Fibroblast of the conjunctiva (primary cell): ENCODE results near the gene KCNMA1.

Experiments
- DNase-seq: peaks from one replicate; pipeline ENCODE4 v3.0.0-alpha.2; 2010; ENCODE audit warnings: low read depth

The KCNMA1 gene

DNA sequence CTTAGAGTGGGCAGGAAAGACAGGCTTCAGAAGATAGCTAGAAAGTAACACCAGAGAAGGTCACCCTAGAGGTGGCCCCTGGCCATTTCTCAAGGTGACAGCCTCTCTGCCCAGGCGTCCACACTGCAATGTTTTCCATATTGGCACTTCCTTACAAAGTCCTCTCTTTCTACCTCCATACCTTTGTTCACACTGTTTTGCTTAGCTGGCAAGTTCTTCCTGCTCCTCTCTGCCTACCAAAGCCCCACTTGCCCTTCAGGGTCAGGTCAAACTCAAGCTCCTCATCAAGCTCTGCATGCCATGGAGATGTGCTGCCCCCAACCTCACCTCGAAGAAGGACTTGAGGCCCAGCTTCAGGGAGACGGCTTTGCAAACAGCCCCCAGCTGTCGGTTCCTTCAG lies 190.9 kb downstream of the KCNMA1 start:
- DNase-seq = no peak

DNA sequence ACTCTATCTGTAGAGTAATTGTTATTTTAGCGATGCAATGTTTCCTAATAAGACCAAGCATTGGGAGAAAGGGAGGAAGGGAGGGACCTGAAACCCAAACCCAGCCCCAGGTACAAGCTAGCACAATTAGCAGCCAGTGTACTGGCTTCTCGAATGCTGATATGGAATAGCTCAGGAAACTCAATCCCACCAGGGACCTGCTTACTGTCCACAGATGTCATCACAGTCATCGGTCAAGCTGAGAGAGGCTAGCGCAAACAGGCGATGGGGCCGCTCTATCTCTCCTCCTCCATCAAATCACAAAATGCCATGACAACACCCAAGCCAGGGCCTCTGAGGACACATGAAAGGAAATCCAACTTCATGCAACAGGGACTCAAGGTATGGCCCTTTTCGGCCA lies 192.1 kb downstream of the KCNMA1 start:
- no peak for DNase-seq

DNA sequence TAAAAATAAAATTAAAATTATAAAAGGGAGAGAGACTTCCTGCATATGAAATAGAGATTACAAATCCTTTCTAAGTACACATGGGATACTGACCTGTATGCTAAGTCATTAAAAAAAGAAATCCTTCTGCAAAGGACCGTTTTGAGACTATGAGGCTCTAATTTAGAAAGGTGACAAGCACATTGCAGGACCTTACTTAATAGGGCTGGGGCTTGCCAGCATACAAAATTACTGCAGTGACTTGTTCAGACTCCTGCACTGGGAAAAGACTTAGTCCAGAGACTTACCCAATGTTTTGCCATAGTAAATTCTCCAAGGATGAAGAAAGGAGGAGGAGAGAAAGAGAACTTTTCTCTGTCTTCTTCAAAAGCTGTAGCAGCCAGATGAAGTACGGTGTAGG lies 193.6 kb downstream of the KCNMA1 start:
- no peak for DNase-seq

DNA sequence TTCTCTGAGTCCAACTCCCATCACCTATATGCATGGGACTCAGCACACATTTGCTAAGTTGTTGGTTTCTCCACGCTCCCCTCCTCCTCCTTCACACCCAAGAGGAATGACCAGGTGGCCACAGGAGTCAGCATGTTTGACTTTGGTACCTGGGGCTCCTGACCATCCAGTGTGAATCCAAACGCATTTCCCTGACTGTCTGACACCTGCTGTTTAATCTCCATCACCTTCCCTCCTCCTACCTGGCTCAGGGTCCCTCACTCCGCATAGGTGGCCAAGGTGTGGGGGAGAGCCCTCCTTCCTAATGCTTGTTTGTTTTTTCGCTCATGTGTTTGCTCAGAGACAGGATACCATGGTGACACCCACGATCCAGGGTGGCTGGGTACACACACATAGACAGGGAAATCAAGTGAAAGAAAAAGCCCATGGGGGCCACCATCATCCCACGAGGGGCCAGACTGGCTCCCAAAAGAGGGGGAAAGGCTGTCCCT lies 194.9 kb downstream of the KCNMA1 start:
- DNase-seq = no peak

DNA sequence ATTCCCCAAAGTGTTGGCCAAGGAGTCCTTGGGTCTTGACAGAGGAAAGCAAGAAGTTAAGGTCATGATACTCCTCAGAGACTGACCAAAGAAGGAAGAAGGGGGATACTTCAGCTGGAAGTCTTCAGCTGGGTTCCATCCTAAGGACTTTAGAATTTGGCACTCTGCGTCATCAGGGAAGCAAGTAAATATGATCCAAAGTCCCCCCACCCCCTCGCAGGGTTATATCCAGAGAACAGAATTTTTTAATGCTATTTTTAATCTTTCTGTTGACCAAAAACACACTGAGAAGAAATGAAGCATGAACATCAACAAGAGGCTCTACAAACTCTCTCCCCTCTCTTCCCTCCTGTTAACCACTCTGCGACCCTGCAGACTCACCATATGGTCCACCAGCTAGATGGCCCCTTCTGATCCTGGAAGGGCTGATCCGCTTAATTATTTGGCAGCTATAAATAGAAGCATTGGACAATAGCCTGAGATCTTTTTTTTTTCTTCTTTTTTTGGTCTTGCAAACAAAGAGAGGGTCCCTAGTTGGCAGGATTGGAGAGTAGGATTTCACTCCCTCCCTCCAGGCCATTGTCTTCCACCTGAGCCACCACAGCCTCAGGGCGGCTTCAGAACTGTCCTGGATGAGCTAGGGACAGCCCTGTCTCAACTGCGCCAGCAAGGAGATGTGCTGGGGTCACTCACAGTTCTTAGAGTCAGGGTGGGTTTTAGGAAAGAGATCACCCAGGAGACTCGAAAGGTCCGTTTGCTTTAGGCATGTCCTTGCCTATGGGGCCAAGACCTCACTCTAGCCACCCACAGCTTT lies 196.0 kb downstream of the KCNMA1 start:
- no peak for DNase-seq

DNA sequence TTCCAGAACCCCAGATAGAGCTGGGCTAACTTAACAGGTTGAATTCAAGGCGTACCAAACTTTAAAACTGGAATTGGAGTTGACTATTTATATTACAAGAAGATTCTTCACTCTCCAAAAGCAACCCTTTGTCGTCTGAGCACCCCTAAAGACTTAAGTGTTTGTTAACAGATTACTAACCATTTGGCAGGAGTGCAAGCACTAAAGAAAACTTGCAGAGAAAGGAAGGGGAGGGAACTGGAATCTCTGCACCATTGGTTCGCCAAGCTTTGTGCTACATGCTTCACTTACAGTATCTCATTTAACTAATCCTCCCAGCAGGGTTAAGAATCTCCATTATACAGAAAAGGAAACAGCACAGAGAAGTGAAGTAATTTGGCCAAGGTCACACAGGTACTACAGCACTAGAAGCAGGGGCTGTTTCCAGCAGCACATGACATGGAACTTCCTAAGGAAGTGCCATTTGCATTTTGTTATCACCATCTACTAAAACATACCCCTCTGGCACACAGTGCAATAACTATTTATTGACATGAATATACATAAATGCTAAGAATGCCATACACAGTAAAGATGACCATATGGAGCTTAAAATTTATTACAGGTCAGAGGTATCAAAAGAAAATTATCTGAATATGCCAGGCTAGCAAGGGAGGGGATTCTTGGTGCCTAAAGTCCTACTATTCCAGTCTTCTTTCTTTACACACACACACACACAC lies 201.2 kb downstream of the KCNMA1 start:
- no peak for DNase-seq

DNA sequence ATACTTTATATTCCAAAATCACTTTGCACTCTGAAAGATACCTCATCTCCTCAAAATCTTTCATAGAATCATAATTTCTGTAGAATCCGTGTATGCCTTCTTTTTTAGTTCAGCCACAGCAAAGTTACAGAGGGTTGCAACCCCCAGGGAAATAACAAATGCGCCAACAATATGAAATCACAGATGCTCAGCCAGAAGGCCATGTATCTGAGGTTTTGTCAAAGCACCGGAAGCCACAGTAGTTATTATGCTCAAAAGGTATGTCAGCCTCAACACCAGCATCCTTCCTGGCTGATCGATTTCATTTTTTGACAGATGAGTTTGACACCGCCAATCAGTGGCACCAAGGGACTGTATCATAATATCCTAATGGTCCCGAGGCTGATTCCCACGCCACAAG lies 204.1 kb downstream of the KCNMA1 start:
- no peak for DNase-seq

DNA sequence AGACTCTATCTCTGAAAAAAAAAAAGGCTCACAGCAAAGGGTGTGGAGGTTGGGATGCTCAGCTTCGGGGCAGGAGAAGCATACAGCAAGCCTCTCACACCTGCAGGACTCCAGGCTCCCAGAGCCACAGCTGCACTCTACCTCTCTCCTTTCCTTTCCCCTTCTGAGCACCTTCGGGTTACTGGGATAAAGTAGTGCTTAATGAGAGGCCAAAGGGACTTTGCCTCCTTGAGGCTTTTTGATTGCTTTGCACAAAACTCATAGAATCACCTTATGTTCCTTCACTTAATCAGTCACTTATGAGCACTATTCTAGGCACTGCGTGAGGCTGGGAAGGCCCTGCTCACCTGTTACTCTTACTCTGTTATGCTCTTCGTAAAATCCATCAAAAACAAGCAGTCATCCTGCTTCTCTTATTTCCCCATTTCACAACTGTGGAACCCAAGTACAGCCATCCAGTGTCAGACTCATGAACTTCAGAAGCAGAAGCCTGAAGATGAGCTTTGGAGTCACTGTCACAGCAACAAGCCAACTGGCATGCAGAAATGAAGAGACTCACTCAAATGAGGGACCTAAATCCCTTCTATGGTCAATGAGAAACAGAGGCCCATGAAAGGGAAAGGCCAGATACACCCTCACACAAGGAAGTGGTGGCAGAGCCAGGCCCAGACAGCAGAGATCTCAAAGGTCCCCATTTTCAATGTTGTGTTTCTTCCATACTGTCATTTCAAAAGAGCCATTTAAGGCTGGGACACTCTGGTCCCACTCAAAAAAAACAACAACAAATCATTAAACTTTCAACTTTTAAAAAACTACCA lies 205.4 kb downstream of the KCNMA1 start:
- DNase-seq = no peak

DNA sequence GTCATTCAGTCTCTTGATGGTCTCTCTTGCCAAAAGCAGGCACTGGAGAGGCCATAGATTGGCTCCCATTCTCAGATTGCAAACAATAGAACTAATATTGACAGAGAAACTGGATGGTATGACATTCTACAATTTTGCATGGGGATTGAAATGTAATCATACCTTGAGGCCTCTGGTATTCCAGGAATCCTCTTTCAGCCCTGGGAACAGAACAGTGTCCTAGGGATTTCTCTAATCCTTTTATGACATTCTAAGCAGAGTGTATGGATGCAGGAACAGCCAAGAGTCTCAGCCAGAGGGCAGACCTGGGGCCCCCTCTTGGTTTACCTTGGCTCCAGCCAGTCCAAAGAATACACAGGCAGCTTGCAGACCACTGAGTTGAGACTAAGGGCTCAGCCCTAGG lies 206.4 kb downstream of the KCNMA1 start:
- no peak for DNase-seq

DNA sequence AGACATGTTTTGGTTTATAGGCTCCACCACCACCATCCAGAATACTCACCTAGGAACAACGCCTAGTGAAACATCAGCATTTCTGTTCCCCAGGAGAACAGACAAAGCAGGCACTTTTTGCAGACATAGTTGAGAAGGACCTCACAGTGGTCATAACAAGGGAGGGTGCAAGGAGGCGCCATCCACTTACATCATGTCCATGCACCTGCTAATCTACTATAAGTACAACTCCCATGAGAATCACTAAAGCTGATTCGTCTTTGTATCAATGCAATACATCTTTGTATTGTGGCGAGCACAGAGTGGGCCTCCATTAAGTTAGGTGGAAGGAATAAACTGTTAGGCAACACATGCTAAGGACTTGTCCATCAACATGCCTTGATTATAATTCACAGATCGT lies 207.1 kb downstream of the KCNMA1 start:
- no peak for DNase-seq

DNA sequence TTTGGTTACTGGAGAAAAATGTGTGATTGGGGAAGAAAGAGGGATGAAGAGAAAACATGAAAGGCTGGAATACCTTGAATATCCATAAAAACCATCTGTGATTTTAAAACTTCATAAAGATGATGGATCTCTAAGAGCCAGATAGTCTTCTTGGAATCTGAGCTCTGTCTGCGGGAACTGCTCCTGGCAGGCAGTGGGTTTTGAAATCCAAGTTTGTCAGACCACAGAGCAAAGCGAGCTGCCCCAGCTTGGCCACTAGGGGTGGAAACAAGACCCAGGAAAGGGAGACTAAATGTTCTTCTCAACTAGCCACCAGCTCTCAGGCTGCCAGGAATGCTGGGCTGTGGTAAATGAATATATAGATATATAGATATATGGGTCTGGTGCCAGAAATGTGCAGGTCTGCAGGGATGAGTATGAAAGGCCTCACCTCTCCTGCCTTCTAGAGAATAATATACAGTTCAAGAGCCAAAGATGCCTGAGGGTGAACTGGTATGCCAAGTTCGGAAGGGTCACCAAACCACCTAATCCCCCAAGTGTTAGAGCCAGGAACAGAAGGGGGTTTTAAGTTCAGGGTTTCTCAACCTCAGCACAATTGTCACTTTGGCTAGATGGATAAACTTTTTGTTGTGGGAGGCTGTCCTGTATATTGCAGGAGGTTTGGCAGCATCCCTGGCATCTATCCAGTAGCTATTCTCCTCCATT lies 208.8 kb downstream of the KCNMA1 start:
- peak; percentile 56 for DNase-seq

DNA sequence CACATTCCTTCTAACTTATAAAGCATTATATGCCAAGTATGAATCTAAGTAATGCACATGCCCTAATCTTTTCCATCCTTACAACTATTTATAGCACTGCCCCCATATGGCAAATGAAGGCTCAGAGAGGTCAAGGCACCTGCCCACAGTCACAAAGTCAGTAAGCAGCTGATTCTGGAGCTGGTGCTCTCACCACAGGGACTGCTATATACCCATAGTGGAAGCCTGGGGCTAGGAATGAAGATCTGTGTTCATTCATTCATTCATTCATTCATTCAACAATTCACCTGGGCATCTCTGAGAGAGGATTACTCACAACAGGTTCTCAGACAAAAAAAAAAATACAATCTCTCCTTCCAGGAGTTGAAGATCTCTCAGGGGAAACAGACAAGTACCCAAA lies 213.4 kb downstream of the KCNMA1 start:
- no peak for DNase-seq

DNA sequence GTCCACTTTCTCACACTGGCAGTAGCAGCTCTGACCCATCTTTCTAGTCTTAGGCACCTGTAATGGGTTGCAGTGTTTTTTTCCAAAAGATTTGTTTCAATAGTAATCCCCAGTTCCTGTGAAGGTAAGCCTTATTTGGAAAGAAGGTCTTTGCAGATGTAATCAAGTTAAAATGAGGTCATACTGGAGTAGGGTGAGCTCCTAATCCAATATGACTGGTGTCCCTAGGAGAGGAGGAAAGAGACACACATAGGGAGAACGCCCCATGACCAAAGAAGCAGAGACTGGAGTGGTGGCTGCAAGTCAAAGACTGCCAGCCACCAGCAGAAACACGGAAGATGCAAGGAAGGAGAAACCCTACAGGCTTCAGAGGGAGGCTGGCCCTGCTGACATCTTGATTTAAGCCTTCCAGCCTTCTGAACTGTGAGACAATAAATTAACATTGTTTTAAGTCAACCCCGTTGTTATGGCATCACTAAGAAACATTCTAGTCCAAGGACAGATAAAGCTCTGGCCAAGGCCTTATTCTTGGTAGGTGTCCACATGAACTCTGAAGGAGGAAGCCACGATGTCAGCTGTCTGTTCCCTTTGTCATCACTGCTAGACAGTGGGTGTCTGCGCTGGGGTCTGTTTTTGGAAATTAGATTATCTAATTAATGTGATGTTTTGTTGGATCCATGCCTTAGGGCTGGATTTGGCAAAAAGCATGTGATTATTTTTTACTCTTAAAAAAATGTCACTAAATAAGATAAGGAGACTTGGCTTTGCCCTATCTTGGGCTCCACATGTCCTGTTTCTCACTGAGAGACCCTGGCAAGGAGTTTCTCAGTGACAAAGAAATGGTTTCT lies 214.9 kb downstream of the KCNMA1 start:
- no peak for DNase-seq

DNA sequence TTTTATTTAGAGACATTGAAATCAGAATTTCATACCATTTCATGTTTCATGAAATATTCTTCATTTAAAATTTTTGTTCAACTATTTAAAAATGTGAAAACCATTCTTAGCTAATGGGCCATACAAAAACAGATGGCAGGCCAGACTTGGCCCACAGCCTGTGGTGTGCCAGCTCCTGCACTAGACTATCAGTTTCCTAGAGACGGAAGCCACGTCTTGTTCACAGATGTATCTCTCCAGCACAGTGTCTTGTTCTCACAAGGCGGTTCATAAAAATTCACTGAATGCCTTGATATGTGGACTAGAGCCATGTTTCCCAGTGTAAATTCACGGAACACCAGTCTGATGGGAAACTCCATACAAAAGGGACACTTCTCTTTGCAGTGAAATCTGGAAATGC lies 216.0 kb downstream of the KCNMA1 start:
- no peak for DNase-seq

DNA sequence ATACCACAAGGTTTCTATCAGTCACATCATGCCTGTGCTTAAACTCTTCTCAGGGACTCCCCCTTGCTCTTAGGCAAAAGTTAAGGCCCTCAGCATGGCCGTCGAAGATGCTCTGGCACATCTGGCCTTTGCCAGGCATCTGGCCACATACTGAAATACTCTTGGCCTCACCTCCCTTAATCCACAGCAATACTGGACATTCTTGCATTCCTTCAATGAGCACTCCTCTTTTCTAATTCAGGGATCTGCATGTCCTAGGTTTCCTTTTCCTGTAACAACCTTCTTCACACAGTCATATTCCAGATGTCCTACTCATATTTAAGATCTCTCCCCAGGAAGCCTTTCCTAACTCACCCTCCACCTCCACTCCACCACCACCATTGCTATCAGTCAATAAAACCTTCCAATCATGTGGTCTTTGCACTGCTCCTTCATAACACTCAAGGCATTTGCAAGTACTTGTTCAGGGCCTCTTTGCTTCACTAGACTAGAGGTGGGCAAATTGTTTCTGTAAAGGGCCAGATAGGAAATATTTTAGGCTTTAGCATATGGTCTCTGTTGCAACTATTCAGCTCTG lies 216.6 kb downstream of the KCNMA1 start:
- no peak for DNase-seq

DNA sequence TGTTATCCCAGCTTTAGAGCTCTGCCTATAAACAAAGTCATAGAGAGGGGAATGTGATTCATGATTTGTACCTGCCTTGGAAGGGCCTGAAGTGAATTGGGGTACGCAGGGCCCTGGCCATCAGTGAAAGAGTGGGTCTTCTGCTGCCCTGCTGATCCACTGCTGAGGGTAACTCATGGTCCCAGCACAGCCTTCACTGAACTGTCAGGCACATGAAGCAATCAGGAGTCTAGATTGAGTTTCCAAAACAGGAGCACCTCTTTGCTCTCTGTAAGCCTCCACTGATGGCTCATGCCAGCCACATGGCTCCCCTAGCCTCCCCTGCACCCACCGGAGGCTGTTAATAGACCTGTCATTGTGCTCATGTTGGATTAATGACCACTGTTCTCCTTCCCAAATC lies 217.6 kb downstream of the KCNMA1 start:
- no peak for DNase-seq

DNA sequence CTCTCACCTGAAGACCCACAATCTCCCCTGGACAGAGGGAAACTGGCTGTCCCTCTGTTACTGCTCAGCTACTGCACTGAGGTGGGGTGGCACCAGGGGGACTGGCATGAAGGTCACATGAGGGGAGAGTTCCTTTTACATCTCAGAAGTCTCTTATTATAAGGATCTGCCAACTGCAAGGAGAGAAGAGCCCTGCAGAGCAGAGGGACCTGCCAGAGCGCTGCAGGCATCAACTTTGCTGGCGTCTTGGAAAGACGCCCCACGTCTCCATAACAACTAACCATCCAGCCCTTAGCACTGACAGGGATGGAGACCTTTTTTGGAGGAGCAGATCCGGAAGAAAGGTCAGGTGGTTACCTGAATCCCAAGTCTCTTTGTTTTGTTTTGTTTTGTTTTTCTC lies 218.6 kb downstream of the KCNMA1 start:
- DNase-seq = no peak

DNA sequence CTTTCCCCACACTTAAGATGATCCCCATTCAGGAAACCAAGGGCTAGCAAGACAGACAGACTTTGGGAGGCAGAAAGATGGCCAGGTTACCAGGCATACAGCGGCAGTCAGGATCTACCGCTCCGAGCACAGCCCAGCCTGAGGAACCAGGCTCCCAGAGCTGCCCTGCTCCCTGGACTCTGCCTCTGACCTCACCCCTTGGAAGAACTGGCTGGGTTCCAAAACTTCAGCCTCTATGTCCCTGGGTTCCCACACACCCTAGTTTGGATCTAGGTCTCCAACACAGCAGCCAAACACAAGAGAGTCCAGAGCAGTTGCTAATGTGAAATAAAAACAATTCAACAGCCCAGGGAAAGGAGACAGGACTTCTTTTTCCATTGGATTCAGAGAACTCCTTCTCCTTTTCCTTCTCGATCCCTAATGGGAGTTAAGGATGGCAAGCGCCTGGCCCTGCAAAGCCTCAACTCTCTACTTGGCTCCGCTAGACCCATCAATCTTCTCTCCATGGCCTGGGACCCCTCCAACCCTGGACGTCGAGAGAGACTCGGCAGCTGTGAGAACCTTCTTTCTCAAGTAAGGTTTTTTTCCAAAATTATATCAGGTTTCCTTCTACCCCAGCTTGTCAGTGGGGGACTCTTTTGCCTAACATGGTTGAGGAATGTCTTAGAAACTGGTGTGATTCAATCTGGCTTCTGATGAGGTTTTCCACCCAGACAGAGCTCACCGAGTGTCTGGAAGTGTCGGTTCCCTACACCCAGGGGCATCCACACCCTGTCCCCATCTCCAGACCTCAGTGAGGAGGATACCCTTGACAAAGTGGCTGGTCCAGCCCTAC lies 219.6 kb downstream of the KCNMA1 start:
- DNase-seq = no peak

DNA sequence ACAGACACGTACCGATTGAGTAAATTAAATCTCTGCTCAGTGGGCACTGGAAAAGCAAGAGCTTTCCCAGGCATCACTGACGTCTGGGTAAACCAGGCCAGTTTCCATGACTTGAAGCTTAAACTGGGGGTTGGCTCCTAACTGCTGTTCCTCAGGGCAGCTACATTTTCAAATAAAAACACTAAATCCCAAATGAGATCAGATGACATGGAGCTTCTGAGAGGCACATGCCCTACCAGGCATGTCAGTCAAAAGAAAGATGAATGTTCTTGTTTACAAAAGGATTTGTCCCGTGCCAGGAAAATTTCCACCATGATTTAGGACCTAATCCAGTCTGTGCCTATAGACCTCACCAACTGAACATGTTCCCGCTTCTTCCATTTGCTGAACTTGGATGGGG lies 220.2 kb downstream of the KCNMA1 start:
- DNase-seq = no peak
